NCI-H1092 (cell line): ENCODE measurements around the gene GALNT6.
A peak's percentile ranks its signal among the peaks of the same experiment; 100 is the strongest.

Experiments used
- DNase-seq: peaks from one replicate; lab custom pipeline; 2025; lab: John Stamatoyannopoulos, UW

Gene GALNT6, protein sequence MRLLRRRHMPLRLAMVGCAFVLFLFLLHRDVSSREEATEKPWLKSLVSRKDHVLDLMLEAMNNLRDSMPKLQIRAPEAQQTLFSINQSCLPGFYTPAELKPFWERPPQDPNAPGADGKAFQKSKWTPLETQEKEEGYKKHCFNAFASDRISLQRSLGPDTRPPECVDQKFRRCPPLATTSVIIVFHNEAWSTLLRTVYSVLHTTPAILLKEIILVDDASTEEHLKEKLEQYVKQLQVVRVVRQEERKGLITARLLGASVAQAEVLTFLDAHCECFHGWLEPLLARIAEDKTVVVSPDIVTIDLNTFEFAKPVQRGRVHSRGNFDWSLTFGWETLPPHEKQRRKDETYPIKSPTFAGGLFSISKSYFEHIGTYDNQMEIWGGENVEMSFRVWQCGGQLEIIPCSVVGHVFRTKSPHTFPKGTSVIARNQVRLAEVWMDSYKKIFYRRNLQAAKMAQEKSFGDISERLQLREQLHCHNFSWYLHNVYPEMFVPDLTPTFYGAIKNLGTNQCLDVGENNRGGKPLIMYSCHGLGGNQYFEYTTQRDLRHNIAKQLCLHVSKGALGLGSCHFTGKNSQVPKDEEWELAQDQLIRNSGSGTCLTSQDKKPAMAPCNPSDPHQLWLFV

DNA sequence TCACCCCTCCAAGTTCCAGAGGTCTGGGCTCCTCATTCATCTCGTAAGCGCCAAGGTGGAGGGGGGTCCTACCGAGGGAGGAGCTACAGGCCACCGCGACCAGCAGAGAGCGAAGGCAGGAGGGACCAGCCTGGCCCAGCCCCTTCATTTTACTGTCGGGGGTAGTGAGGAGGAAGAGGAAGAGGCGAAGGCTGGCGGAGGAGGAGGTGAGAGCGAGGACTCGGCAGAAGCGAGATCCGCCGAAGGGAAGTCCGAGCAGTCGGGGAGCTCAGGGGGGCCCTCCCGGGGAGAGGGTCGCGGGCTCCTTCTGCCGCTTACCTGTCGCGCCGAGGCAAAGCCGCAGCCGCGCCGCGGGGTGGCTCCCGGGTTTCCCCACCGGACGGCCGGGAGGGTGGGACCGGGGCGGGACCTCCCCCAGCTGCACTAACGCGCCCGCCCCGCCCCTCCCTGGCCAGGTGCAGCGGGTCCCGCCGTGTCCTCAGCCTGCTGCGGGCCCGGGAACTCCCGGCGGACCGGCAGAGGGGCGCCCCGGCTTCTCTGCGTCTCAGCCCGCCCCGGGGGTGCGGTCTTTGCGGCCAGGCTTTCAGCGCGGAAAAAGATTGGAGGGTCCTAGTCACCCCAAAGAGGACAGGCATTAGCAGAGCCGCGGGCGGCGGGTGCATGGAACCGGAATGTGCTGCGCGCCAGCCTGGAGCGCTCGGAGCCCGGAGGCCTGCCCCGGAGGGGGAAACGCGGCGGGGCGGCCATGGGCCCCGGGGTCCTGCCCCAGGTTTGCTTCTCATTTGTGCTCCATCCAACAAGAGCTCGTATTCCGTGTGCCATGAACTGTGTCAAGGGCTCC is at the start of gene GALNT6:
Gene GALNT6 (minus strand): TSS at position 124 of the 841 bp plus-strand sequence. CDS start 11,625 bp downstream, outside the sequence.
- DNase-seq, result no peak

DNA sequence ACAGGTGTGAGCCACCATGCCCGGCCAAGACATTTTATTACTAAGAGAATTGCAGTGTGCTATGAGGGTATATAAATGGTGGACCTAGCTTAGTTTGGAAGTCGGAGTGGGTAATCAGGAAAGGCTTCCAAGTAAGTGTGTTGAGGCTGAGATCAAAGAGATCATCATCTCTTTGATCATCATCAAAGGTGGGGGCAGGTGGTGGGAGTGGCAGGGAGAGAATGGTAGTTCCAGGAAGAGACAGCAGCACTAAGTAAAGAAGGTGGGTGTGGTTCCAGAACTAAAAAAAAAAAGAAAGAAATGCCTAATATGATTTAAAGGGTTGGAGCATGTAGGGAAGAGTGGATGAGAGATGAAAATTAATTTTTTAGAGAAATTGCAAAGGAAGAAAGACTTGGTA is 48.1 kb upstream of the GALNT6 start:
- no peak for DNase-seq

DNA sequence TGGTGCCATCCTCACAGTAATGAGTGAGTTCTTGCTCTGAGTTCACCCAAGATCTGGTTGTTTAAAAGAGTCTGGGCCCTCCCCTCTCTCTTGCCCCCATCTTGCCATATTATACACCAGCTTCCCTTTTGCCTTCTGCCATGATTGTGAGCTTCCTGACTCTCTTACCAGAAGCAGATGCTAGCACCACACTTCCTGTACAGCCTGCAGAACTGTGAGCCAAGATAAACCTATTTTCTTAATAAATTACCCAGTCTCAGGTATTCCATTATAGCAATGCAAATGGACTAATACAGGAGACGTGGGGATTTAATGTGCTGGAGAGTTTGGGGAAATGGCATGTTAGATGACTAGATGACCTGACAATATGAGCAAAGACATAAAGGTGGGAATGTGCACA is 46.2 kb upstream of the GALNT6 start:
- DNase-seq, result no peak

DNA sequence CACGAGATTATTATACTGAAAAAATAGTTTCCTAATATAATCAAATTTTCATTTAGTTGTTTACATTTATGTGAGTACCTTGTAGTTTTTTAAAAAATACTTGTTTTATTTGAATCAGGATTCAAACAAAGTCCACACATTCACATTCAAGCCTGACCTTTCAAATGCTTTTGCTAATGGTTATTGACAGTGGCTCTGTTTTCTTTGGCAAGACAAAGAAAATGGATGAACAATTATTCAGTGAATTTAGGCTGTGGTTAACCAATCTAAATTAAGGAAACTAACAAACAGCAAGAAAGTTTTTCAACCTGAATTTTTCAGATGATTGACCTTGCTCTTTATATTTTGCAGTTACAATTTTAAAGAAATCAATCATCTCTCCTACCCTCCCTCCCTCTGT is 43.1 kb upstream of the GALNT6 start:
- no peak for DNase-seq

DNA sequence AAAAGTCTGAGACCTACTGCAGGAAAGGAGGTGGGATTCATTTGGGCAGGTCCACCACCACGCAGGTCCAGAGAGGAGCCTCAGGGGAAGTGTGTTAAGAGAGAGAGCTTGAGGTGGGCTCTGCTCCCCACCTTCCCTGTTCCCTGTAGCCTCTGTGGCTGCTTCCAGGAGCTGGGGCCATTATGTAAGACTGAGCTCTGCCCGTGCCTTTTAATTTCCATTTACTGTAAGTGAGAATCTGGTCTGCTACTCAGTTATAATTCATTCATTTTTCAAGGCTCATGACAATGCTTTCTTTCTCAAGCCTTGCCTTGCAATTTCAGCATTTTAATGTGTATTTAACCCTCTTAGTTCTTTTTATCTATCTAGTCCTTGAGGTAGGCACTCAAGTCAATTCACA is 41.7 kb upstream of the GALNT6 start:
- DNase-seq, result no peak

DNA sequence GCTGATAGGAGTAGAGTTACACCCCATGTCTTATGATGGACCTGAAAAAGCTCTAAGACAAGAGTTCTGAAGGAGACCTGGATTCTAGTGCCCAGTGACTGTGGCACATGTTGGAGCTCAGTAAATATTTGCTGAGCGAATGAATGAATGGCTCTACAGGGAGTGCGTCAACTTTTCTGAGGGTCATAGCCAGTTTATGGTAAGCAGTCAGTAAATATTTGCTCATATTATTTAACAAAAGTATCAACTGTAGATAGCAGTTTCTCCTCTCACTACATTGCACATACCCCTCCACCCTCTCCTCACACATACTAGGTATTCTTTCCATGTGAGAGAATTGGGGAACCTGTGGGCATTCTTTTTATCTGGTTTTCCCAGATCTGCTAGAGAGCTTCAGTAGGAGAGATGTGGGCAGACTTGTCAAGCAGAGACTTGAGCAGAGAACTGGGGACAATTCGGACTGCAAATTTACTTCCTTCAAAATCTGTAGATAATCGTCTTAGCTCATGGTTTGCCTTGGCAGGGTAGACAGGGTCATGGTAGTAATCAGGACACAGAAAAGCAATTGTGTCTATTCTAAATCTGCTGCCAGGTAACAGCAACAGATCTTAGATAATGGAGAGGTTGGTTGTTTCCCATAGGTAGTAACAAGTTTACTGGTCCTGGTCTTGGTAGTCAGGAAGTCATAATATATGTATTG is 39.1 kb upstream of the GALNT6 start:
- no peak for DNase-seq

DNA sequence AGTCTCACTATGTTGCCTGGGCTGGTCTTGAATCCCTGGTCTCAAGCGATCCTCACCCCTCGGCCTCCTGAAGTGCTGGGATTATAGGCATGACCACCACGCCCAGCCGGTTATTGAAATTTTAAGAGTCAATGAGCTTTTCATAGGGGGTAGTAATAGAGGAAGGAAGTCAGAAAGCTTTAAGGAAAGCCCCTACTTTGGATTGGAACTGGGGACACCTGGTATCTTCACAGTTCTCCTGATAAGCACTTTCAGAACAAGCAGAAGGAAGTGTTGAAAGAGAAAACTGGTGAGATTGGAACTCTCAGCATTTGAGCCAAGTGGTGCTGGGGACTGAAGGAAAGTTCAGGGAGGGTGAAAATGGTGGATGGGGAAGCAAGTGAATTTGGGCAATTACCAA is 38.5 kb upstream of the GALNT6 start:
- DNase-seq, result no peak

DNA sequence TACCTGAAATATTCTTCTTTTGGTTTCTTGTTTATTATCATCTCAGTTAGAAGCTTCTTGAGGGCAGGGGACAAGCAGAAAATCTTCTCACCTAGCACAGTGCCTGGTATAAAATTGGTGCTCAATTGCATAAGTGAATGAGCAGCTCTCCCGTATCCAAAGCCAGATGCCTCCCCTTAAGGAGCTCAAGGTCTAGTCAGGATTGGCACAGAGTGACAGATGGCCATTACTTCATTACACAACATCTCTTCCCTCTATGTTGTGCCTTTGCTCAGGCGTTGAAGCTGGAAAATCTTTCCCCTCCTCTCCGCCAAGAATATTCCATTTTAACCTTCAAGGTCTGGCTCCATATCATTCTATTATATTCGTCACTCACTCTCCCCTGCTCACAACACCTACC is 37.0 kb upstream of the GALNT6 start:
- no peak for DNase-seq

DNA sequence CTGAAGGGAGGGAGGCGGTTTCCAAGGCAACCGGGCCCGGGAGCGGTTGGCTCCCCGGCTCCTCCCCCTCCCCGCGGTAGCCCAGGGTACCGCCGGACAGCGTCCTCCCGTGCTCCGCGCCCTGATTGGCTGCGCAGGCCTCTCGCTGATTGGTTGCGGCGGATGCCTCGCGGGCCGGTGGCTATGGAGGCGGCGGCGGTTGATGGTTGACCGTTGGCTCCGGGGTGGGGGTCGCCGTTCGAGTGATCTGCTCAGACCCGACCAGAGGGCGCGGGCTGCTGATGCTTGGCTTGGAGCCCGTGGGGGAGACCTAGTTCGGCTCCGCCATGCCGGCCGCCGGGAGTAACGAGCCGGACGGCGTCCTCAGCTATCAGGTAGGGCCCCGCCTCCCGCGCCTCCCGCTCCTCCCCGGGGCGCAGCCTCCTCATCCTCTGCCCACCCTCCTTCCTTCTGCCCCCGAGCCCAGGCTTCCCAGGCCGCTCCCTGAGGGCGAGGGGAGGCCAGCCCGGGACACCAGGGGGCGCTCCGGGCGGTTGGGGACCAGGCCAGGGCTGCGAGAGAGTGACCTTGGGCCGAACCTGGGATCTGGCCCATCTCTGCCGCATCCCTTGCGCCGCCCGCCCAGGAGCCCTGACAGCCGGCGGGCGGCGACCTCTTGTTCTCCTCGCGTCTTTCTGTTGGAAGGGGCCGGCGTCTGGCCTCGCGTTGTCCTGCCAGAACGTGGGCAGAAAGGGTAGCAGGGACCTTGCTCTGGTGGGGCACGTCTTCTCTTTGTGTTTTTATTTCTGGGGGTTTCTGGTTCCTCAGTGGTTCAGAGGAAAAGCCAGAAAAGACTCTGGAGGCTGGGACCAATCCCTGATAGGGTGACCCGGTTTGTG is 33.7 kb upstream of the GALNT6 start, which contains the start of gene SLC4A8:
Gene SLC4A8 (plus strand): TSS at position 170 of the 878 bp plus-strand sequence. CDS start 157 bp downstream, at position 327.
- DNase-seq, result peak; percentile 90

DNA sequence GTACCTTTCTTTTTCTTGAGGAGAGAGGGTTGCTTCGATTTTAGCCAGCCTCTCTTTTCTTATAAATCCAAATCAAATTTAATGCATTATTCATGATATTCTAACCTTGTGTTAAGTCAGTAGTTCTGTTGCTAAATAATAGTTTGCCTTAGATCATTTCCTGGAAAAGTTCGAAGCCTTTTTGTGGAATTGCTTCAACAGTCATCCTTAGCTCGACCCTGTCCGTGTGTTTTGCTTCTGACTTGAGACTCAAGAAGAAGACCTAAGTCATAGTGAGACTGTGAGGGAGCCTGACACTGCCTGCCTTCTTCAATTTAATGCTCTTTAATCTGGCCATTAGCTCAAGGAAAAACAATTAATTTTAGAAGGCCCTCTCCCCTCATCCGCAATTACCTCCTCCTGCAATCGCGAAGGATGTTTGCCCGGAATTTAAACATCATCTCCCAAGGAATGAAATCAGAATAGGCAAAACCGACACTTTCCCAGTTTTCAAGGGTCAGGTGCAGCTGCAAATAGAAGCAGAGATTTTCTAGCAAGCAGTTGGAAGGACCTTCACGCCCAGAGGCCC is 33.0 kb upstream of the GALNT6 start:
- DNase-seq, result no peak

DNA sequence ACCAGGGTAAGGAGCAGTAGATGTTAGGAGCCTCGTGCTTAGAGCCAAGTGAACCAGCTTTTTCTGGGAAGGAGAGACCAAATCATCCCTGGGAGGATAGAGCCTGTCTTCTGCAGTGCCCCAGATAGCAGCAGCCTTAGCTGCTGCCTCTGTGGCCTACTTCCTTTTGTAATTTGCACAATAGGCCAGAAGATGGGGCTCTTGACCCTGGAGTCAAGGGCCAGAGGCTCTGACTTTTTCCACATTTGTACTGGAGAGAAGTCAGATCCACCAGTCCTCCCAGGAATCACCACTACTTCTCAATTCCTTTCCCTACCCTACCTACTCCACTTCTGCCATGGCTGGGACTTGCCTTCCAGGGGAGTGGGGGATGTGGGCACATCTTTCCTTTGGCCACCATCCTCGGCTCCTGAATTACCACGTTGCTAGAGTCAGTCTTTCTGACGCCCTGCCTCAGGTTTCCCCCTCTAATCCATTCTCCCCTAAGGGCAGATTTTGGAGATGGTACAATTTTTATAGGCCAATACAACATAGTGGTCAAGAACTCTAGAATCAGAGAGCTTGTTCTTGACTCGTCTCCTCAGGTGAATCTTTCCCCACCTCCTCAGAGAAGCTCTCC is 30.2 kb upstream of the GALNT6 start:
- peak; percentile 54 for DNase-seq

DNA sequence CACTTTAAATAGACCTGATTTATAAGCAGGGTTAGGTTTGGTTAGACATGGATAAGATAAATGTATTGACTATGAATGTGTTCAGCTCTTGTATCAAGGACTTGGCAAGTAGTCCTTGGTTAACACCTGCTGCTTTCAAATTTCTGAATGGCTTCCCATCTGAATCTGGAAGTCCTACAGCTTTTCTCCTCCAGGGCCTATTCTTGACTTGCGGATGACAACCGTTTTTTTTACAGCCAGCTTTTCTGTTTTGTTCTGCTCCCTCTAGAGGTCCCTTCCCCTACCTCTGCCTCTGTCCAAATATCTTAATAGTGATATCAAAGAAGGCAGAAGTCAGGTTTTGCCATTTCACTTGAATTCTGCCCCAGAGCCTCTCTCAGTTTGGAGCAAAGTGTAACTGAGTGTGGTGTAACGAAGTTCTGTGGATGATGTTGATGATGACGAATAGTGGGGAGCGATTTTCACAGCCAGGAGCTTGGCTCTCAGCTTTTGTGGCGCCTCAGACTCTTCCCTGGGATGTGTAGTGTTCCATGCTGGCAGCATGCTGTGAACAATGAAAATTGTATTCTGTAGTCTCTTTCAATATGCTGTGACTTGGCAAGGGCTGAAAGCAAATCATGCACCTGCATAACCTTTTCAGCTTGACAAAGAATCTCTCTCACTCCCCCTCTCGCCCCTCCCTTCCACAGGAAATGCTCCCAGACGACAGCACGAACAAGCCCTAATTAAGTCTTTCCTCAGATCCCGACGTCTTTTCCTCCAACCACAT is 28.4 kb upstream of the GALNT6 start:
- DNase-seq, result peak; percentile 20

DNA sequence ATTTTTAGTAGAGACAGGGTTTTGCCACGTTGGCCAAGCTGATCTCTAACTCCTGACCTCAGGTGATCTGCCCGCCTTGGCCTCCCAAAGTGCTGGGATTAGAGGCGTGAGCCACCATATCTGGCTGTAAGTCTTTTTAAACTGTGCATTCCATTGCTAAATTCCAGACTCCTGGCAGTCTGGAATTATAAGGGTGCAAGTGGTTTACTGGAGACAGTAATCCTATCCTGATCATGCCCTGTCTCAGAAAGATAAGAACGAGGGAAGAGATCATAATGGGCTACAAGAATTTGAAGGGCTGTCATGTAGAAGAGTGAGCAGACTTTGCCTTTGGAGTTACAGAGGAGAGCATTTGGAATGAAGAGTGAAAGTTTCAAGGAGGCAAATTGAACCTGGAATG is 26.6 kb upstream of the GALNT6 start:
- no peak for DNase-seq

DNA sequence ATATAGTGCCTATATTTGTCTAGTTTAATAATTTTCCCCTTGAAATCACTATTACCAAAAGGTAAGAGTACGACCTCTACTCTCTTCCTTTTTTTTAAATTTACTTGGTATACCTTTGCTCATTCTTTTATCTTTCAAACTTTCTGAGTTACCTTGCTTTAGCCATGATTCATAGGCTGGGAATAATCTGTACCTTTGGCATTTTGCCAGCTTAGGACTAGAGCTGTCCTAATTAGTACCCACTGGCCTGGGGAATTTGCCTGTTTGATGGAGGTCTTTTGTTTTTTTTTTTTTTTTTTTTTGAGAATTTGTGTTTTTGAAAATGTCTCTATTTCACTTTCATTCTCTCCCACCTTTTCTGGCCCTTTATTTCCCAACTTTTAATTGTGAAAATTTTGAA is 24.7 kb upstream of the GALNT6 start:
- DNase-seq, result no peak

DNA sequence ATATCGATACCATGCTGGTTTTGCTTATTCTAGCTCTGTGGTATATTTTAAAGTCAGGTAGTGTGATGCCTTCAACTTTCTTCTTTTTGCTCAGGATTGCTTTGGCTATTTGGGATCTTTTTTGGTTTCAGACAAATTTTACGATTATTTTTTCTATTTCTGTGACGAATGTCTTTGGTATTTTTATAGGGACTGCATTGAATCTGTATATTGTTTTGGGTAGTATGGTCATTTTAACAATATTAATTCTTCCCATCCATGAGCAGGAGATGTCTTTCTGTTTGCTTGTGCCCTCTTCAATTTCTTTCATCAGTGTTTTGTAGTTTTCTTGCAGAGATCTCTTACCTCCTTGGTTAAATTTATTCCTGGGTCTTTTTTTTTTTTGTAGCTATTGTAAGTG is 22.6 kb upstream of the GALNT6 start:
- no peak for DNase-seq

DNA sequence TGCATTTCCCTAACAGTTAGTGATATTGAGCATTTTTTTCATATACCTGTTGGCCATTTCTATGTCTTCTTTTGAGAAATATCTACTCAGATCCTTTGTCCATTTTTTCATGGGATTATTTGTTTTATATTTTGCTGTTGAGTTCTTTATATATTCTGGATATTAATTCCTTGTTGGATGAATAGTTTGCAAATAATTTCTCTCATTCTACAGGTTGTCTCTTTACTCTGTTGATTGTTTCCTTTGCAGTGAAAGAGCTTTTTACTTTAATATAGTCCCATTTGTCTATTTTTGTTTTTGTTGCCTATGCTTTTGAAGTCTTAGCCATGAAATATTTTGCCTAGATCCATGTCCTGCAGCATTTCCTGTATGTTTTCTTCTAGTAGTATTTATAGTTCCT is 21.9 kb upstream of the GALNT6 start:
- DNase-seq, result no peak

DNA sequence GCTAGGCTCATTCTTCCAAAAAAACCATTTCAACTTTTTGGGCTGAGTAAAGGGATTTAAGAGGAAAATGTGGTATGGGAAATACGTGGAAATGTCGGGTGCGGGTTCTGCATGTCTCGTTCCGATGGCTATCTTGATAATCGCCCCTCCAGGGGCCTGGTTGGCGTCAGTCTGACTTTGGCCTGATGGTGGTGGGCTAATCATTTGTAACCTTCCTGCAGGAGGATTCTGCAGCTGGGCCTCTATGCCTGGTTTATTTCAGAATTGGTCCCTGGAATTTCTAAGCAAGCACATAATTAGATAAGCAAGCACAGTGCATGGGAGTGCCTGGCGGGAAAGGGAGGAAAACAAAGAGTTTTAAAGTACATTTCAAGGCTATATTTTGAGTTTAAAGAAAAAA is 18.6 kb upstream of the GALNT6 start:
- no peak for DNase-seq

DNA sequence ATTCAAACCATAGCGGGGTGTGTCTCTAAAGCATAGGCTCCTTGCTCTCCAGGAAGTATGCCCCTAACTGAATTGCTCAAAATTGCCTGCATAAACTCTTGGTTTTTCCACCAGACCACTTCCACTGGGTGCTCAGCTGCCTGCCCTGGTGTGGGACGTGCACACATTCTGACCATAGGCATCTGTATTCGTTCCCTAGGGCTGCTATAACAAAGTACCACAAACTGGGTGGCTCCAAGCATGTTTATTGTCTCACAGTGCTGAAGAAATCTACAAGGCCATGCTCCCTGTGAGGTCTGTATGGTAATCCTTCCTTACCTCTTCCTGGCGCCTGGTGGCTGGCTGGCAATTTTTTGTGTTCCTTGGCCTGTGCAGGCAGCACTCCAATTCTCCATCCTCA is 16.4 kb upstream of the GALNT6 start:
- no peak for DNase-seq

DNA sequence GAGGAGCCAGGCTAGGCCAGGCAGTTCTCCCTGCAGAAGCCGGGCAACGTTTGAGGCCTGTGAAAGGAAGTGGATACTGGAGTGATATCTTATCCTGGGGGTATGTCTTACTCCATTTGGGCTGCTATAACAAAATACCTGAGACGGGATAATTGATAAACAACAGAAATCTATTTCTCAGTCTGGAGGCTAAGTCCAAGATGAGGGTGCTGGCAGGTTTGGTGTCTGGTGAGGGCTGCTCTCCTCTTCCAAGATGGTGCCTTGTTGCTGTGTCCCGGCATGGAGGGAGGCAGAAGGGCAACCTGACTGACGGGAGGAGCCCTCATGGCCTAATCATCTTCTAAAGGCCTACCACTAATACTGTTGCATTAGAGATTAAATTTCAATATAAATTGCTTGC is 15.7 kb upstream of the GALNT6 start:
- no peak for DNase-seq

DNA sequence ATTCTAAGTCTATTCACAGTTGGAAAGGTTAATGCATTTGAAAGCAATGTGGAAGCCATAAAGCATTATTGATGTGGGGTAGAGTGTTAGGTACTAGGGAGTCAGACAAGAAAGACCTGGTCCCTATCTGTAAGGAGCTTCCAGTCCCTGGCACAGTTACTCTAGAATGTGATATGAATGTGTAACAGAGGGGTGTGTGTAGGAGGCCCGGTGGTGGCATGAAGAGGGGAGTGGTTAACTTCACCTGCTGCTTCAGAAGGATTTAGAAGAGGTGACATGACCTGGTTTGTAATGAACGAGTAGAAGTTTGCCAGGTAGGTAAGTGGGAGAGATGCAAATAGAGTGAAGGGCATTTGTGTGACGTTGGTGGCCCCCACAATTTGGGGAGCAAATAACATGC is 15.1 kb upstream of the GALNT6 start:
- DNase-seq, result no peak
